Brain microvascular endothelial cell (primary cell): Measurements from ENCODE around the gene ISCA2.

Experiments used
- DNase-seq: peaks from one replicate; pipeline ENCODE4 v3.0.0-alpha.2; 2020
- H3K27ac ChIP-seq: fragments of 250-450 bp; sonication (Bioruptor Pico); 2 replicates; pipeline ENCODE4 v1.5.1; 2020; ENCODE audit warnings: mild to moderate bottlenecking, moderate library complexity
- H3K27me3 ChIP-seq: fragments of 250-450 bp; sonication (Bioruptor Pico); replicated peaks from 2 replicates; pipeline ENCODE4 v1.5.1; 2020; ENCODE audit warnings: mild to moderate bottlenecking
- H3K36me3 ChIP-seq: fragments of 250-450 bp; sonication (Bioruptor Pico); replicated peaks from 2 replicates; pipeline ENCODE4 v1.5.1; 2020; ENCODE audit warnings: mild to moderate bottlenecking
- H3K4me3 ChIP-seq: 2 replicates; pipeline ENCODE4 v1.5.1; 2011; ENCODE audit warnings: low read depth, mild to moderate bottlenecking, control low read depth, low read length, moderate library complexity
- in situ Hi-C: cut with HindIII; loops from 2 replicates; pipeline ENCODE4 v1.10.0; 2017; ENCODE audit warnings: low sequenced_read_pairs, low pct_ligation_motif_present
- TF ChIP-seq, protein P1 (sequence below): IDR thresholded peaks from 2 replicates; pipeline ENCODE4 v1.5.1; 2011; ENCODE audit warnings: low read depth, mild to moderate bottlenecking, moderate library complexity, low read length, control low read depth, inconsistent platforms; ENCODE audit errors: missing control alignments

Gene ISCA2

DNA sequence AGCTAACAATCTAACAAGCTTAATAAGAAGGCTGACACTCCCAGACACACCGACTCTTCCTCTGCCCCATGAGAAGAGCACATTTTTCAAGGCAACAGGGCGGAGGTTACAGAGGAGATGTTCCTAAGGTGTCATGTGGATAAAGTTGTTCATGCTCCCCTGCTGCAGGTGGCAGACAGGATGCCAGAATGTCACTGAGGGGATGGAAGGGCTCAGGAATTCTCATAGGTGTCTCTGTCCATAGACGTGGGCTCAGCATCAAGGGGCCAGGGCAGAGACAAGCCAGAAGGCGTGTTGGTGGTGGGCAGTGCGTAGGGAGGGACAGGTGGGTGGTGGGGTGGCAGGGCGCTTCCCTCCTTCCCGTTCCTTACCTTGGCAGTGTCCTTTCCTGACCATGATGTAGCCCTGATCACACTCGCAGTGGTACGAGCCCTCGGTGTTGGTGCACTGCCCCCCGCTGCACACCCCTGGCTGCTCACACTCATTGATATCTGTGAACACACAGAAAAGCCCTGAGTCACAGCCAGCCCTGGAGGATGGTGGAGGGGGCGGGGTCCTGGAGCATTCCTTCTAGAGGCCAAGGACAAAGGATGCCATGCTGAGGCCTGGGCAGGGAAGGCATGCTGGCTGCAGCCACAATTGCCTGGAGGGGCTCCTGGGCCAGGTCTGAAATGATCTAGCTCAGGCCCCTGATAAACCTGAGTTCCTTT lies 23.0 kb downstream of the ISCA2 start:
- DNase-seq = no peak
- H3K27ac ChIP-seq = no peak overlapping the region
- H3K4me3 ChIP-seq = no peak overlapping the region
- TF ChIP-seq, protein P1, sequence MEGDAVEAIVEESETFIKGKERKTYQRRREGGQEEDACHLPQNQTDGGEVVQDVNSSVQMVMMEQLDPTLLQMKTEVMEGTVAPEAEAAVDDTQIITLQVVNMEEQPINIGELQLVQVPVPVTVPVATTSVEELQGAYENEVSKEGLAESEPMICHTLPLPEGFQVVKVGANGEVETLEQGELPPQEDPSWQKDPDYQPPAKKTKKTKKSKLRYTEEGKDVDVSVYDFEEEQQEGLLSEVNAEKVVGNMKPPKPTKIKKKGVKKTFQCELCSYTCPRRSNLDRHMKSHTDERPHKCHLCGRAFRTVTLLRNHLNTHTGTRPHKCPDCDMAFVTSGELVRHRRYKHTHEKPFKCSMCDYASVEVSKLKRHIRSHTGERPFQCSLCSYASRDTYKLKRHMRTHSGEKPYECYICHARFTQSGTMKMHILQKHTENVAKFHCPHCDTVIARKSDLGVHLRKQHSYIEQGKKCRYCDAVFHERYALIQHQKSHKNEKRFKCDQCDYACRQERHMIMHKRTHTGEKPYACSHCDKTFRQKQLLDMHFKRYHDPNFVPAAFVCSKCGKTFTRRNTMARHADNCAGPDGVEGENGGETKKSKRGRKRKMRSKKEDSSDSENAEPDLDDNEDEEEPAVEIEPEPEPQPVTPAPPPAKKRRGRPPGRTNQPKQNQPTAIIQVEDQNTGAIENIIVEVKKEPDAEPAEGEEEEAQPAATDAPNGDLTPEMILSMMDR = no peak
- no peaks in the 10 kb centered on the region for H3K27me3 ChIP-seq
- in situ Hi-C loops = no loop called here
- peaks cover 31% of the 10 kb centered on the region for H3K36me3 ChIP-seq

DNA sequence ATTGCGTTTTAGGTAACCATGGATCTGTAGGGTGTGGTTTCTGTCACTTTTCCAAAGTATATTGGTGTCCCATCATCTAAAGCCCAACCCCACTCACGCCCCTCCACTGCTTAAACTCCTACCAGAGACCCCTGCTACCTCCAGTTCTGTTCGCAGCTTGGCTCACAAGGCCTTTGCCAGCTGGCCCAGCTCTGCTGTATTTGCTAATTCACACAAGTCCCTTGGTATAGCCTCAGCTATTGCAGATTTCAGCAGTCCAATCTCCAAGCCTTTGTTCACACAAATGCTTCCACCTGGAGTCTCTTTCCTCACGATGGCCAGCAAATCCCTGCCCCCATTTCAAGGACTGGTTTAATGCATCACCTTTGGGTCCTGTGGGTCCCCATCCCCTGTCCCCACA lies 24.2 kb downstream of the ISCA2 start:
- H3K36me3 ChIP-seq = peaks cover 38% of the 10 kb centered on the region

DNA sequence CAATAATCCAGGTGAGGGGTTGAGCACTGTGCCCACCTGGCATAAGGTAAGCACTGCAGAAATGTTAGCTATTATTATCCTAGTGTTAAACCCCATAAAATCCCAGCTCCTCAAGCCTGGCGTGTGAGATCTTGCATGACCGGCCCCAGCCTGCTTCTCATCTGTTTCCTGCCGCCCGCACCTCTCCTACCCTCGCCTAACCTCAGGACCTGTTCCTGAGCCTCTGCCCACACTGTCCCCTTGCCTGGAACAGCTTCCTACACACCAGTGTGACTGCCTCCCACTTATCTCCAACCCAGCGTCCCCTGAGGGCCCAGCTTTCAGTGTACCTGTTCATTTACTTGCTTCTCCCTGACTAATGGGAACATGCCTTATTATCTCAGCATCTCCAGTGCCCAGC lies 24.7 kb downstream of the ISCA2 start:
- Histone ChIP-seq H3K36me3 (peaks cover 35% of the 10 kb centered on the region), H3K4me3 (no peak overlapping the region), H3K27ac (no peak overlapping the region), H3K27me3 (no peaks in the 10 kb centered on the region)
- DNase-seq = no peak
- in situ Hi-C loops = no loop called here
- TF ChIP-seq, protein P1 = no peak

More for the DNA sequence above, 24.2 kb downstream of the ISCA2 start:
- no peak overlapping the region for H3K27ac ChIP-seq
- no peak overlapping the region for H3K4me3 ChIP-seq
- no peaks in the 10 kb centered on the region for H3K27me3 ChIP-seq
- in situ Hi-C loops = no loop called here
- TF ChIP-seq, protein P1 = no peak
- no peak for DNase-seq

DNA sequence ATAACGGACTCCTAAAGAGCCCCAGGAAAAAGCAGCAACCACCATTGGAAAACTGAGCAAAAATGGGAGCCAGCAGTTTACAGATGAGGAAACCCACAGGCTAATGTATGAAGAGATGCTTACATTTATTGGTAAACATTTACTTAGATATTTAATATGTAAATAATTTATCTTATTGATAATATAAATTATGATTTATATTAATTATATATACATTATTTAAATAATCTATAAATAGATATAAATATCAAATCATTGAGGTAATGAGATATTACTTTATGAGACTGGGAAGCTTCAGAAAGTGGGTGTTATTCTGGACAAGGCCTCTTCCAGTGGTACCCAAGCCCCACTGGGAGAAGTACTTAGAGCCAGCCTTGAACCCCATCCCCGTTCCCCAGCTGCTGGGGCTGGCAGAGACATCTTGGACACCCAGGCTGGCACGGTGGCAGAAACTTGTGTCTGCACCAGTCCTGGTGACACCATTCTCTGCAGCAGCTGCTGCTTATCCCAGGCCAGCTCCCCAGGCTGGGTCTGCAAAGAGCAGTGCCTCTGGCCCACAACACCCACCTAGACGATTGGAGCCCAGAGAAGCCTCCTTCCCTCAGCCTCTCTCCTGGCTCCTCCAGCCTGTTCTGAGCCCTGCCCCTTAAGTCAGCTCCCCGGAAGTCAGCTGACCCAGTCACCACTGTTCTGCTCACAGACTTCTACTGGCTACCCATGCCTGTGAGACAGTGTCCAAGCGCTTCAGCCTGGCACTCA lies 25.9 kb downstream of the ISCA2 start:
- peaks cover 25% of the 10 kb centered on the region for H3K36me3 ChIP-seq
- DNase-seq = no peak
- in situ Hi-C loops = no loop called here
- H3K27me3 ChIP-seq = no peaks in the 10 kb centered on the region
- H3K27ac ChIP-seq = no peak overlapping the region
- TF ChIP-seq, protein P1 = no peak
- no peak overlapping the region for H3K4me3 ChIP-seq

DNA sequence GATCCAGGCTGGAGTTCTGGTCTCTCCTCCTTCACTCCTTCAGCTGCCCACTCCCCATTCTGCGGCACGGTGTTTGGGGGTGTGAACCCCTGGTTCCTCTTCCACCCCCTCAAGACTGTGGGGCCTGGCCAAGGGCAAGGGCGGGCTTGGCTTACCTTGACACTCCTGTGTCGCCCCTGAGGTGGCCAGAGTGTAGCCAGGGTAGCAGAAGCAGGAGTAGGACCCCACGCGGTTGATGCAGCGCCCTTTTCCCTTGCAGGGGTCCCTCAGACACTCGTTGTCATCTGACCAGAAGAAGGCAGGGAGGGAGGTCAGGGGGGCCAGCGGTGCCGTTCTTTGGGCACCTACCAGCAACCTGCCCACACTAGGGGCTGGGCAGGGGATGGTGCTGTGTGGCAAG lies 28.2 kb downstream of the ISCA2 start:
- Histone ChIP-seq H3K4me3 (no peak overlapping the region), H3K27me3 (no peaks in the 10 kb centered on the region), H3K36me3 (peaks cover 18% of the 10 kb centered on the region), H3K27ac (no peak overlapping the region)
- TF ChIP-seq, protein P1 = no peak
- in situ Hi-C loops = no loop called here
- no peak for DNase-seq

DNA sequence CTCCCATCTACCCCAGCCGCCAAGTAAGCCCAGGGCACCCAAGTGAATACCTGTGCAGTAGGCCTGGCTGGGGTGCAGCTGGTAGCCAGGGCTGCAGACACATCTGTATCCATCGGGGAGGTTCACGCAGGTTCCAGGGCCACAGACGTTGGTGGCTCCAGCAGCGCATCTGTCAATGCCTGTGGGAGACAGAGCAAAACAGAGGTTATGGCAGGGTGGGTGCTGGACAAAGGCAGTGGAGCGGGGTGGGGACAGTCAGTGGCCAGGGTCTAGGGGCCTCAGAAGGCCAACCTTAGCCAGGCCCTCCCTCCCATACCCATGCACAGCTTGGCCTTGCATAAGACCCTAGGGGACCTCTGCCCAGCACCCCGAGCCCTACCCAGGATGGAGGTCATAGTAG lies 29.2 kb downstream of the ISCA2 start:
- Histone ChIP-seq H3K27ac (no peak overlapping the region), H3K27me3 (no peaks in the 10 kb centered on the region)

More for the DNA sequence above, 29.2 kb downstream of the ISCA2 start:
- in situ Hi-C loops = no loop called here
- TF ChIP-seq, protein P1 = no peak
- H3K36me3 ChIP-seq = peaks cover 16% of the 10 kb centered on the region
- no peak overlapping the region for H3K4me3 ChIP-seq
- DNase-seq = no peak
